Breast epithelium (tissue), 4 donors: Measurements from ENCODE around the gene DMRTC1. TPM values are rescaled to one million over a fixed set of nuclear protein-coding genes. Genes with fewer than 3 reads are reported as not detected.
"Not testable (repeated sequence)": the region's sequence is repeated elsewhere in the genome, so short reads cannot be mapped to it uniquely, and the experiment has no call there.

Source experiments
- DNase-seq, 2 donors: peaks; one replicate each; pipeline ENCODE4 v3.0.0-alpha.2; 2019; ENCODE audit warnings: low spot score in 2 of 2
- H3K27ac ChIP-seq, 2 donors: fragments of 200-600 bp; sonication (generic) in 1 of 2; one replicate each; pipeline ENCODE4 v1.5.1; 2016 to 2019; ENCODE audit warnings: mild to moderate bottlenecking in 1 of 2
- H3K27me3 ChIP-seq, 2 donors: fragments of 200-600 bp; sonication (generic) in 1 of 2; one replicate each; pipeline versions ENCODE4 v1.5.1 to v1.6.0; 2017 to 2019; ENCODE audit warnings: control low read depth in 1 of 2, mild to moderate bottlenecking in 1 of 2
- H3K36me3 ChIP-seq: fragments of 200-600 bp; one replicate; pipeline ENCODE4 v1.5.1; 2019
- H3K4me1 ChIP-seq, 2 donors: fragments of 200-600 bp; sonication (generic); one replicate each; pipeline ENCODE4 v1.5.1; 2016 to 2019; ENCODE audit warnings: control low read depth in 1 of 2
- H3K4me3 ChIP-seq, 3 donors: fragments of 200-600 bp; sonication (generic); 1 replicate in 2 of 3; 2 replicates in 1 of 3; pipeline ENCODE4 v1.5.1; 2016 to 2019; ENCODE audit warnings: mild to moderate bottlenecking in 3 of 3, moderate library complexity in 2 of 3
- H3K9me3 ChIP-seq, 2 donors: fragments of 200-600 bp; sonication (generic) in 1 of 2; one replicate each; pipeline ENCODE4 v1.5.1; 2016 to 2019; ENCODE audit warnings: control low read depth in 1 of 2
- intact Hi-C: fragments of 100-400 bp; cut with DNase I; formaldehyde crosslinking; loops from one replicate; pipeline ENCODE4 v1.15.1; 2023; ENCODE audit warnings: low total_unique reads
- total RNA-seq, 3 donors: library from RNA; depleted of rRNA; stranded (reverse); fragments of >200 nt; gene quantifications; one replicate each; pipeline ENCODE4 v1.1.0, GENCODE V29; 2016

Gene DMRTC1
- total RNA-seq, 3 donors from 2014 or later: not detected

- intact Hi-C loops: not testable (repeated sequence)
Observed at GRCh38 chrX:72889740-72890139, 53.9 kb downstream of the DMRTC1 start.

GRCh38 chrX:72882898-72883297 is 60.7 kb downstream of the DMRTC1 start:
- H3K9me3 ChIP-seq, H3K4me3 ChIP-seq, H3K27ac ChIP-seq, DNase-seq, H3K36me3 ChIP-seq, H3K27me3 ChIP-seq, intact Hi-C loops, H3K4me1 ChIP-seq: not testable (repeated sequence)

More at GRCh38 chrX:72889740-72890139, 53.9 kb downstream of the DMRTC1 start:
- not testable (repeated sequence) for H3K4me1 ChIP-seq, H3K27me3 ChIP-seq, DNase-seq, H3K27ac ChIP-seq, H3K9me3 ChIP-seq, H3K36me3 ChIP-seq, H3K4me3 ChIP-seq

GRCh38 chrX:72837532-72837931 is 106.1 kb downstream of the DMRTC1 start:
- DNase-seq, H3K9me3 ChIP-seq, H3K27me3 ChIP-seq, H3K27ac ChIP-seq, H3K4me3 ChIP-seq, H3K4me1 ChIP-seq, H3K36me3 ChIP-seq, intact Hi-C loops: not testable (repeated sequence)

- intact Hi-C loops, H3K9me3 ChIP-seq: not testable (repeated sequence)
Observed at GRCh38 chrX:72830701-72831100, 112.9 kb downstream of the DMRTC1 start.

More at GRCh38 chrX:72830701-72831100, 112.9 kb downstream of the DMRTC1 start:
- not testable (repeated sequence) for DNase-seq, H3K4me3 ChIP-seq, H3K27me3 ChIP-seq, H3K27ac ChIP-seq, H3K4me1 ChIP-seq, H3K36me3 ChIP-seq

Other genes with a start within 250 kb of the DMRTC1 start
- 10 to 100 TPM in 1 of 3 donors, 1 to 10 TPM in 2; 4.5 to 11.9 (median 9.8) TPM for gene PHKA1, start 229.5 kb downstream of the DMRTC1 start, total RNA-seq
- gene DMRTC1B, start 166.9 kb downstream of the DMRTC1 start, total RNA-seq: 1 to 10 TPM in 1 of 3 donors, not detected in 2; 2.0 TPM
- not detected for gene FAM236B, start 161.2 kb downstream of the DMRTC1 start, total RNA-seq
- gene FAM236D, start 135.6 kb downstream of the DMRTC1 start, total RNA-seq: not detected
- not detected for gene FAM236C, start 31.2 kb downstream of the DMRTC1 start, total RNA-seq
- gene FAM236A, start 5.6 kb downstream of the DMRTC1 start, total RNA-seq: not detected
- gene PABPC1L2B, start 59.1 kb upstream of the DMRTC1 start, total RNA-seq: not detected
- gene PABPC1L2A, start 135.7 kb upstream of the DMRTC1 start, total RNA-seq: not detected